ENCODE measurements around the gene DYRK1B.
"Not testable (repeated sequence)": the region's sequence is repeated elsewhere in the genome, so short reads cannot be mapped to it uniquely, and the experiment has no call there.

Gene DYRK1B

DNA sequence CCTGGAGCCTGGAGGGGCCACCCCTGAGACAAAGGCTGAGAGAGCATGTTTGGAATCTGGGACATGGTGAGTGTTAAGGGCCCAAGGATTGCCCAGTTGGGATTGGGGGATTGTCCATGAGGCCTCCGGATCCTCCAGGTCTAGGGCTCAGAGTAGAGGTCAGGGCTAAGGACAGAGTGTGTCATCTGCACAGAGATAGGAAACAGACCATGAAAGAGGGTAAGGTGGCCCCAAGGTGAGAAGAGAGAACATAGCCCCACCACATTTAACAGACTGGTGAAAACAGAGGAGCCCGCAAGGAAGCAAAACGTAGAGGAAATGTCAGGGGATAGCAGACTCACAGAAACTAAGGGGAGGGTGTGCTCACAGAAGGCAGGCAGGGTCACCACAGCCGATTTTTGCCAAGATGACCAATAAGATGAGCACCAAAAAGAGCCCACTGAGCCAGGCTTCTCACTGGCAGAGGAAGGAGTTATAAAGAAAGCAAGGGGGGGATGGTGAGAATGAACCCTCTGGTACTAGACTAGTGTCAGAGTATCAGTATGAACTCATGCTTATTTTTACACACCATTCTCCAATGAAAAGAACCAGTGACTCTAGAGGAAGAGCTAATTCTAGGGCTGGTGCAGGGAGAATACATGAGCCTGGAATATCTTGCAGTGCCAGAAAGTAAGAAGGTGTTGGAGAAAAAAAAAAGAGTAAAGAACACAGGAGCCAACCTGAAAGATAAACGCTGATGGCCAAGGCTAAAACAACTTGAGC lies 17.5 kb downstream of the DYRK1B start:
- no peak overlapping the region for H3K27ac Mint-ChIP-seq

GRCh38 chr19:39814595-39814994 lies 19.4 kb downstream of the DYRK1B start:
- H3K9me3 Mint-ChIP-seq, result no peaks in the 10 kb centered on the region

More for the DNA sequence above, 17.5 kb downstream of the DYRK1B start:
- Mint-ChIP-seq H3K36me3 (ENCODE audit: low read depth) (peaks cover 6% of the 10 kb centered on the region), H3K4me1 (peaks cover 26% of the 10 kb centered on the region), H3K9me3 (no peaks in the 10 kb centered on the region), H3K4me3 (no peak overlapping the region), H3K27me3 (no peaks in the 10 kb centered on the region)
- ATAC-seq, result no peak
- no peak for DNase-seq

GRCh38 chr19:39814111-39814510 lies 19.9 kb downstream of the DYRK1B start:
- not testable (repeated sequence) for H3K4me3 Mint-ChIP-seq; H3K27me3 Mint-ChIP-seq; H3K36me3 Mint-ChIP-seq (ENCODE audit: low read depth); DNase-seq; ATAC-seq; H3K27ac Mint-ChIP-seq; H3K9me3 Mint-ChIP-seq
- peaks cover 21% of the 10 kb centered on the region for H3K4me1 Mint-ChIP-seq

More at GRCh38 chr19:39814595-39814994, 19.4 kb downstream of the DYRK1B start:
- no peaks in the 10 kb centered on the region for H3K27me3 Mint-ChIP-seq
- no peak overlapping the region for H3K4me3 Mint-ChIP-seq
- peaks cover 25% of the 10 kb centered on the region for H3K4me1 Mint-ChIP-seq
- H3K27ac Mint-ChIP-seq, result no peak overlapping the region
- peaks cover 6% of the 10 kb centered on the region for H3K36me3 Mint-ChIP-seq (ENCODE audit: low read depth)
- no peak for DNase-seq
- ATAC-seq, result no peak

- no peak for ATAC-seq
These were observed 20.5 kb downstream of the DYRK1B start for GRCh38 chr19:39813264-39813993.

GRCh38 chr19:39811064-39811463 lies 22.9 kb downstream of the DYRK1B start:
- Mint-ChIP-seq H3K27ac (no peak overlapping the region), H3K27me3 (no peaks in the 10 kb centered on the region), H3K4me1 (no peaks in the 10 kb centered on the region), H3K36me3 (ENCODE audit: low read depth) (no peaks in the 10 kb centered on the region), H3K9me3 (no peaks in the 10 kb centered on the region), H3K4me3 (no peak overlapping the region)
- DNase-seq, result no peak
- no peak for ATAC-seq

More at GRCh38 chr19:39813264-39813993, 20.5 kb downstream of the DYRK1B start:
- Mint-ChIP-seq H3K36me3 (ENCODE audit: low read depth) (peaks cover 6% of the 10 kb centered on the region), H3K9me3 (no peaks in the 10 kb centered on the region), H3K27ac (no peak overlapping the region), H3K4me1 (peaks cover 16% of the 10 kb centered on the region), H3K27me3 (no peaks in the 10 kb centered on the region), H3K4me3 (no peak overlapping the region)
- no peak for DNase-seq

- ATAC-seq (no peak), DNase-seq (no peak)
- H3K9me3 Mint-ChIP-seq, result no peaks in the 10 kb centered on the region
- no peaks in the 10 kb centered on the region for H3K36me3 Mint-ChIP-seq (ENCODE audit: low read depth)
- no peak overlapping the region for H3K27ac Mint-ChIP-seq
- no peaks in the 10 kb centered on the region for H3K27me3 Mint-ChIP-seq
- no peak overlapping the region for H3K4me3 Mint-ChIP-seq
- H3K4me1 Mint-ChIP-seq, result no peaks in the 10 kb centered on the region
These were observed 23.5 kb downstream of the DYRK1B start for GRCh38 chr19:39810424-39810823.

DNA sequence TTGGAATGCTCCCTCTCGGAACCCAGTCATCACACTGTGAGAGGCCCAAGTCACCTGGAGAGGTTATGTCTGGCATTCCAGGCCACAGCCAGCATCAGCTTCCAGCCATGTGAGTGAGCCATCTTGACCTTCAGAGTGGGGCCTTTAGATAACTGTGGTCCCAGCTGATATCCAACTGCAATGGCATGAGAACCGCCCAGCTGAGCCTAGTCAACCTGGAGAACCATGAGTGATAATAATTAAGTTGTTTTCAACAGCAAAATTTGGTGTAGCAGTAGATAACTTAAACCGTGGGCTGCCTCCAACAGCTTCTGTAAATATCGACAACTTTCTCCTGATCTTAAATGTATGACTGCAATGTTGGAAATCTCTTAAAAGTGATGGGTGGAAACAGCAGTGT lies 24.6 kb downstream of the DYRK1B start:
- DNase-seq (no peak), ATAC-seq (no peak)
- H3K36me3 Mint-ChIP-seq (ENCODE audit: low read depth), result no peaks in the 10 kb centered on the region
- H3K9me3 Mint-ChIP-seq, result no peaks in the 10 kb centered on the region
- H3K4me1 Mint-ChIP-seq, result no peaks in the 10 kb centered on the region
- no peak overlapping the region for H3K27ac Mint-ChIP-seq
- no peak overlapping the region for H3K4me3 Mint-ChIP-seq
- no peaks in the 10 kb centered on the region for H3K27me3 Mint-ChIP-seq

- ATAC-seq; DNase-seq; H3K9me3 Mint-ChIP-seq; H3K27me3 Mint-ChIP-seq; H3K4me3 Mint-ChIP-seq; H3K36me3 Mint-ChIP-seq (ENCODE audit: low read depth); H3K4me1 Mint-ChIP-seq; H3K27ac Mint-ChIP-seq: not testable (repeated sequence)
These were observed 25.3 kb downstream of the DYRK1B start for GRCh38 chr19:39808688-39809087.

DNA sequence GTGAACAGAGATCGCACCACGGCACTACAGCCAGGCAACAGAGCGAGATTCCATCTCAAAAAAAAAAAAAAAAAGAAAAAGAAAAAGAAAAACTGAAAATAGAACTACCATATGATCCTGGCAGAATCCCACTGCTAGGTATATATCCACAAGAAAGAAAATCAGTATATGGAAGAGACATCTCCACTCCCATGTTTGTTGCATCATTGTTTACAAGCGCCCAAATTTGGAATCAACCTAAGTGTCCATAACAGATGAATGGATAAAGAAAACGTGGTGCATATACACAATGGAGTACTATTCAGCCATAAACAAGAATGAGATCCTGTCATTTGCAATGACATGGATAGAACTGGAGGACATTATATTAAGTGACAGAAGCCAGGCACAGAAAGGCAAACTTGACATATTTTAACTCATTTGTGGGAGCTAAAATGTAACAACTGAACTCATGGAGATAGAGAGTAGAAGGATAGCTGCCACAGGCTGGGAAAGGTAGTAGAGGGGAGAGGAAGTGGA lies 26.1 kb downstream of the DYRK1B start:
- ATAC-seq, result no peak
- Mint-ChIP-seq H3K36me3 (ENCODE audit: low read depth) (no peaks in the 10 kb centered on the region), H3K9me3 (no peaks in the 10 kb centered on the region), H3K4me1 (no peaks in the 10 kb centered on the region), H3K27ac (no peak overlapping the region), H3K27me3 (peaks cover 5% of the 10 kb centered on the region), H3K4me3 (no peak overlapping the region)
- no peak for DNase-seq

DNA sequence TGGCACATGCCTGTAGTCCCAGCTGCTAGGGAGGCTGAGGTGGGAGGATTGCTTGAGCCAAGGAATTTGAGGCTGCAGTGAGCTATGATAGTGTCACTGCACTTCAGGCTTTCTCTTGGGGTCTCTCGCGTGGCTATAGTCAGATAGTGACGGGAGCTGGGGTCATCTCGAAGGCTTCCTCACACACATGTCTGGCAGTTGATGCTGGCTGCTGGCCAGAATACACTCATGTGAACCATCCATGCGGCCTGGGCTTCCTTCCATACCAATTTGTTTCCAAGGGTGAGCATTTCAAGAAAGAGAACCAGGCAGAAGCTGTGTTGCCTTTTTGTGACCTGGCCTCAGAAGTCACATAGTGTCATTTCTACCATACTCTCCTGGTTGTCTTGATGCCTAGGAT lies 28.9 kb downstream of the DYRK1B start:
- H3K4me3 Mint-ChIP-seq, result no peak overlapping the region
- no peak for DNase-seq
- peaks cover 15% of the 10 kb centered on the region for H3K27me3 Mint-ChIP-seq
- no peak overlapping the region for H3K27ac Mint-ChIP-seq
- no peak for ATAC-seq
- no peaks in the 10 kb centered on the region for H3K4me1 Mint-ChIP-seq
- no peaks in the 10 kb centered on the region for H3K9me3 Mint-ChIP-seq
- no peaks in the 10 kb centered on the region for H3K36me3 Mint-ChIP-seq (ENCODE audit: low read depth)

DNA sequence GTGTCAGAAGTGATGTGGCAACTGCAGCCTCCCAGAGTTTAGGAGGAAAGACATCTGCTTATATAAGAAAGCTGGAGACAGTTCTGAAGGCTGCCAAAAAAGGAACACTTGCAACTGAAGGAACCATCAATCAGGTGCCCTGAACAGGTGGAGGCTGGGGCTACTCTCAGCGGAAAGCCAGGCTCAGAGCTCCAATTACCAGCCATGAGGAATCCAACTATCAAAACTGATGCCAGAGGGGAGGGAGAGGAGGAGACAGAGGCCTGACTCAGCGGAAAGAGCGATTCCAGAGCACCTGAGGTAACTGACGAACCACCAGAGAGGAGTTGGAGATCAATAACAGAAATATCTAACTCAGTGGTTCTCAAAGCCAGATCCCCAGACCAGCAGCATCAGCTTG lies 31.0 kb downstream of the DYRK1B start:
- H3K27me3 Mint-ChIP-seq, result peaks cover 15% of the 10 kb centered on the region
- ATAC-seq, result no peak
- peak overlapping the region; percentile 0 for H3K27ac Mint-ChIP-seq

DNA sequence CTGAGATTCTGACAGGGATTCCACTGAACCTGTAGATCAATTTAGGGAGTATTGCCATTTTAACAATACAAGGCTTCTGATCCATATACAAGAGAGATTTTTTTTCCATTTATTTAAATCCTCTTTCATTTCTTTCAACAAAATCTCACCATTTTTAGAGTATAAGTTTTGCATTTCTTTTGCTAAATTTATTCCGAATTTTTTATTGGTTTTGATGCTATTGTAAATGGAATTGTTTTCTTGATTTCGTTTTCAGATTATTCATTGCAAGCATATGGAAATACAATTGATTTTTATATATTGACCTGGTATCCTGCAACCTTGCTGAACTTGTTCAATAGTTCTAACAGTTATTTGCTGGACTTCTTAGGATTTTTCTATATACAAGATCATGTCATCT lies 36.9 kb downstream of the DYRK1B start:
- Mint-ChIP-seq H3K27ac (no peak overlapping the region), H3K4me1 (no peaks in the 10 kb centered on the region), H3K9me3 (no peaks in the 10 kb centered on the region), H3K4me3 (no peak overlapping the region), H3K36me3 (ENCODE audit: low read depth) (no peaks in the 10 kb centered on the region), H3K27me3 (peaks cover 15% of the 10 kb centered on the region)
- ATAC-seq, result no peak
- no peak for DNase-seq

More for the DNA sequence above, 31.0 kb downstream of the DYRK1B start:
- H3K4me1 Mint-ChIP-seq, result no peaks in the 10 kb centered on the region
- no peak overlapping the region for H3K4me3 Mint-ChIP-seq
- no peak for DNase-seq
- no peaks in the 10 kb centered on the region for H3K9me3 Mint-ChIP-seq
- H3K36me3 Mint-ChIP-seq (ENCODE audit: low read depth), result no peaks in the 10 kb centered on the region

- H3K27me3 Mint-ChIP-seq, result peaks cover 12% of the 10 kb centered on the region
- H3K27ac Mint-ChIP-seq, result no peak overlapping the region
- no peak for DNase-seq
- no peaks in the 10 kb centered on the region for H3K36me3 Mint-ChIP-seq (ENCODE audit: low read depth)
- no peak for ATAC-seq
- no peaks in the 10 kb centered on the region for H3K9me3 Mint-ChIP-seq
- no peak overlapping the region for H3K4me3 Mint-ChIP-seq
- no peaks in the 10 kb centered on the region for H3K4me1 Mint-ChIP-seq
These were observed 37.9 kb downstream of the DYRK1B start for GRCh38 chr19:39796000-39796498.

- no peak for ATAC-seq
- Mint-ChIP-seq H3K9me3 (no peaks in the 10 kb centered on the region), H3K27ac (no peak overlapping the region), H3K27me3 (peaks cover 10% of the 10 kb centered on the region), H3K4me1 (no peaks in the 10 kb centered on the region), H3K4me3 (no peak overlapping the region), H3K36me3 (ENCODE audit: low read depth) (no peaks in the 10 kb centered on the region)
- DNase-seq, result no peak
These were observed 39.0 kb downstream of the DYRK1B start for GRCh38 chr19:39795001-39795400.
